ENCODE measurements around the gene SPATA7. TPM values are rescaled to one million over a fixed set of nuclear protein-coding genes. Genes with fewer than 3 reads are reported as not detected.

SPATA7 gene
- total and polyA plus RNA-seq, 2 experiments from 2014 or later, result 16.5 to 17.8 TPM

DNA sequence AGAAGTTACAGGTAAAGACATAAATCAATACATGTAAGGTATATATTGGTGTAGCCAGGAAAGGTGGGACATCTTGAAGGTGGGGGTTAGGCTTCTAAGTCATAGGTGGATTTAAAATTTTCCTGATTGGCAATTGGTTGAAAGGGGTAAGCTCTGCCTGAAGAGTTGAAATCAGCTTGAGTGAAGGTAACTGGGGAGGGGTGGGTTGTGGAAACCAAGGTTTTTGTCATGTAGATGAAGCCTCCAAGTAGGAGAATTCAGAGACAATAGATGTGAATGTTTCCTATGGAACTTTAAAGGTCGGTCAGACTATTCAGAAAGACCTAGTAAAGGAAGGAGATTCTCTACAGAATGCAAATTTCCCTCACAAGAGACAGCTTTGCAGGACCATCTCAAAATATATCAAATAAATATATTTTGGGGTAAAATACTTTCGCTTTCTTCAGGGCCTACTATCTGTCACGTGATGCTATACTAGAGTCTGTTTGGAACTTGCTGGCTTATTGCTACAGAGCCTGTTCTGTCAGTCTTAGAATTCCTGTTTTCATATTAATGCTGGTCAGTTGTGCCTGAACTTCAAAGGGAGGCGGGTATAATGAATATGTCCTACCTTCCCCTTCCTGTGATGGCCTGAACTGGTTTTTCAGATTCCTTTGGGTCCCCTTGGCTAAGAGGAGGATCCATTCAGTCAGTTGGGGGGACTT lies 20.6 kb upstream of the SPATA7 start:
- DNase-seq (ENCODE audit: low spot score) (peak; percentile 93), ATAC-seq (peak; percentile 95)
- Histone ChIP-seq H2AFZ (no peak overlapping the region), H3K9me2 (ENCODE audit: insufficient read depth) (no peaks in the 10 kb centered on the region; the same call in none of the 2 replicates), H3K4me2 (peak overlapping the region; percentile 64), H3K27ac (ENCODE audit: low read depth) (peak overlapping the region; percentile 88), H3K4me1 (ENCODE audit: insufficient read depth) (peaks cover 48% of the 10 kb centered on the region), H3K79me2 (replicated peaks; ENCODE audit: insufficient read depth) (no peaks in the 10 kb centered on the region), H3K27me3 (ENCODE audit: insufficient read depth) (no peaks in the 10 kb centered on the region), H3K36me3 (ENCODE audit: insufficient read depth) (no peaks in the 10 kb centered on the region), H3F3A (replicated peaks; ENCODE audit: low read depth) (no peaks in the 10 kb centered on the region), H4K20me1 (replicated peaks; ENCODE audit: insufficient read depth) (no peaks in the 10 kb centered on the region), H3K4me3 (peak overlapping the region; percentile 29)
- Mint-ChIP-seq H3K36me3 (ENCODE audit: low read depth) (no peaks in the 10 kb centered on the region), H3K4me1 (peaks cover 49% of the 10 kb centered on the region), H3K4me3 (peak overlapping the region; percentile 51), H3K27me3 (ENCODE audit: insufficient read depth, low read depth, poor library complexity) (peaks cover 4% of the 10 kb centered on the region), H3K27ac (peak overlapping the region; percentile 98), H3K9me3 (no peaks in the 10 kb centered on the region)
- TF ChIP-seq, protein P1, sequence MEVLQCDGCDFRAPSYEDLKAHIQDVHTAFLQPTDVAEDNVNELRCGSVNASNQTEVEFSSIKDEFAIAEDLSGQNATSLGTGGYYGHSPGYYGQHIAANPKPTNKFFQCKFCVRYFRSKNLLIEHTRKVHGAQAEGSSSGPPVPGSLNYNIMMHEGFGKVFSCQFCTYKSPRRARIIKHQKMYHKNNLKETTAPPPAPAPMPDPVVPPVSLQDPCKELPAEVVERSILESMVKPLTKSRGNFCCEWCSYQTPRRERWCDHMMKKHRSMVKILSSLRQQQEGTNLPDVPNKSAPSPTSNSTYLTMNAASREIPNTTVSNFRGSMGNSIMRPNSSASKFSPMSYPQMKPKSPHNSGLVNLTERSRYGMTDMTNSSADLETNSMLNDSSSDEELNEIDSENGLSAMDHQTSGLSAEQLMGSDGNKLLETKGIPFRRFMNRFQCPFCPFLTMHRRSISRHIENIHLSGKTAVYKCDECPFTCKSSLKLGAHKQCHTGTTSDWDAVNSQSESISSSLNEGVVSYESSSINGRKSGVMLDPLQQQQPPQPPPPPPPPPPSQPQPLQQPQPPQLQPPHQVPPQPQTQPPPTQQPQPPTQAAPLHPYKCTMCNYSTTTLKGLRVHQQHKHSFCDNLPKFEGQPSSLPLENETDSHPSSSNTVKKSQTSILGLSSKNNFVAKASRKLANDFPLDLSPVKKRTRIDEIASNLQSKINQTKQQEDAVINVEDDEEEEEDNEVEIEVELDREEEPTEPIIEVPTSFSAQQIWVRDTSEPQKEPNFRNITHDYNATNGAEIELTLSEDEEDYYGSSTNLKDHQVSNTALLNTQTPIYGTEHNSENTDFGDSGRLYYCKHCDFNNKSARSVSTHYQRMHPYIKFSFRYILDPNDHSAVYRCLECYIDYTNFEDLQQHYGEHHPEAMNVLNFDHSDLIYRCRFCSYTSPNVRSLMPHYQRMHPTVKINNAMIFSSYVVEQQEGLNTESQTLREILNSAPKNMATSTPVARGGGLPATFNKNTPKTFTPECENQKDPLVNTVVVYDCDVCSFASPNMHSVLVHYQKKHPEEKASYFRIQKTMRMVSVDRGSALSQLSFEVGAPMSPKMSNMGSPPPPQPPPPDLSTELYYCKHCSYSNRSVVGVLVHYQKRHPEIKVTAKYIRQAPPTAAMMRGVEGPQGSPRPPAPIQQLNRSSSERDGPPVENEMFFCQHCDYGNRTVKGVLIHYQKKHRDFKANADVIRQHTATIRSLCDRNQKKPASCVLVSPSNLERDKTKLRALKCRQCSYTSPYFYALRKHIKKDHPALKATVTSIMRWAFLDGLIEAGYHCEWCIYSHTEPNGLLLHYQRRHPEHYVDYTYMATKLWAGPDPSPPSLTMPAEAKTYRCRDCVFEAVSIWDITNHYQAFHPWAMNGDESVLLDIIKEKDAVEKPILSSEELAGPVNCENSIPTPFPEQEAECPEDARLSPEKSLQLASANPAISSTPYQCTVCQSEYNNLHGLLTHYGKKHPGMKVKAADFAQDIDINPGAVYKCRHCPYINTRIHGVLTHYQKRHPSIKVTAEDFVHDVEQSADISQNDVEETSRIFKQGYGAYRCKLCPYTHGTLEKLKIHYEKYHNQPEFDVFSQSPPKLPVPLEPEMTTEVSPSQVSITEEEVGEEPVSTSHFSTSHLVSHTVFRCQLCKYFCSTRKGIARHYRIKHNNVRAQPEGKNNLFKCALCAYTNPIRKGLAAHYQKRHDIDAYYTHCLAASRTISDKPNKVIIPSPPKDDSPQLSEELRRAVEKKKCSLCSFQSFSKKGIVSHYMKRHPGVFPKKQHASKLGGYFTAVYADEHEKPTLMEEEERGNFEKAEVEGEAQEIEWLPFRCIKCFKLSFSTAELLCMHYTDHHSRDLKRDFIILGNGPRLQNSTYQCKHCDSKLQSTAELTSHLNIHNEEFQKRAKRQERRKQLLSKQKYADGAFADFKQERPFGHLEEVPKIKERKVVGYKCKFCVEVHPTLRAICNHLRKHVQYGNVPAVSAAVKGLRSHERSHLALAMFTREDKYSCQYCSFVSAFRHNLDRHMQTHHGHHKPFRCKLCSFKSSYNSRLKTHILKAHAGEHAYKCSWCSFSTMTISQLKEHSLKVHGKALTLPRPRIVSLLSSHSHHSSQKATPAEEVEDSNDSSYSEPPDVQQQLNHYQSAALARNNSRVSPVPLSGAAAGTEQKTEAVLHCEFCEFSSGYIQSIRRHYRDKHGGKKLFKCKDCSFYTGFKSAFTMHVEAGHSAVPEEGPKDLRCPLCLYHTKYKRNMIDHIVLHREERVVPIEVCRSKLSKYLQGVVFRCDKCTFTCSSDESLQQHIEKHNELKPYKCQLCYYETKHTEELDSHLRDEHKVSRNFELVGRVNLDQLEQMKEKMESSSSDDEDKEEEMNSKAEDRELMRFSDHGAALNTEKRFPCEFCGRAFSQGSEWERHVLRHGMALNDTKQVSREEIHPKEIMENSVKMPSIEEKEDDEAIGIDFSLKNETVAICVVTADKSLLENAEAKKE (CRISPR knock-in tag; IDR thresholded peaks at IDR 0.05), result peak; percentile 97
- TF ChIP-seq NANOG (IDR thresholded peaks at IDR 0.05; ENCODE audit: borderline replicate concordance) (peak; percentile 87), POLR2AphosphoS5 (IDR thresholded peaks at IDR 0.05; ENCODE audit: low read depth) (no peak)

DNA sequence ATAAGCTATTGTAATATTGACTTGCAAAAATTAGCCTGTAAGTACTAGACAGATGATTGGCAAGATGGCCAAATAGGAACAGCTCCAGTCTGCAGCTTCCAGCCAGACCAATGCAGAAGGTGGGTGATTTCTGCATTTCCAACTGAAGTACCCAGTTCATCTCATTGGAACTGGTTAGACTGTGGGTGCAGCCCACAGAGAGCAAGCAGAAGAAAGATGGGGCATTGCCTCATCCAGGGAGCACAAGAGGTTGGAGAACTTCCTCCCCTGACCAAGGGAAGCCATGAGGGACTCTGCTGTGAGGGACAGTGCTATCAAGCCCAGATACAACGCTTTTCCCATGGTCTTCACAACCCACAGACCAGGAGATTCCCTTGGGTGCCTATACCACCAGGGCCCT lies 16.0 kb upstream of the SPATA7 start:
- H3K4me3 Mint-ChIP-seq, result no peak overlapping the region
- no peaks in the 10 kb centered on the region for H3K36me3 ChIP-seq (ENCODE audit: insufficient read depth)
- H3K4me2 ChIP-seq, result no peak overlapping the region
- H3K27me3 ChIP-seq (ENCODE audit: insufficient read depth), result no peaks in the 10 kb centered on the region
- H3K4me1 Mint-ChIP-seq, result peaks cover 22% of the 10 kb centered on the region
- H3K27ac ChIP-seq (ENCODE audit: low read depth), result no peak overlapping the region
- DNase-seq (ENCODE audit: low spot score) (no peak), ATAC-seq (no peak)
- H3K4me3 ChIP-seq, result no peak overlapping the region
- H3K36me3 Mint-ChIP-seq (ENCODE audit: low read depth), result no peaks in the 10 kb centered on the region
- peaks cover 13% of the 10 kb centered on the region for H3K27me3 Mint-ChIP-seq (ENCODE audit: insufficient read depth, low read depth, poor library complexity)
- no peak overlapping the region for H3K27ac Mint-ChIP-seq
- peaks cover 16% of the 10 kb centered on the region for H3K4me1 ChIP-seq (ENCODE audit: insufficient read depth)
- peaks cover 7% of the 10 kb centered on the region; the same call in 2 of the 3 replicates for H3K9me3 Mint-ChIP-seq
- H4K20me1 ChIP-seq (replicated peaks; ENCODE audit: insufficient read depth), result no peaks in the 10 kb centered on the region
- no peak overlapping the region for H2AFZ ChIP-seq
- H3K79me2 ChIP-seq (replicated peaks; ENCODE audit: insufficient read depth), result no peaks in the 10 kb centered on the region
- no peaks in the 10 kb centered on the region; the same call in none of the 2 replicates for H3K9me2 ChIP-seq (ENCODE audit: insufficient read depth)
- no peaks in the 10 kb centered on the region for H3F3A ChIP-seq (replicated peaks; ENCODE audit: low read depth)
- no peak for TF ChIP-seq ZNF331 (CRISPR knock-in tag; IDR thresholded peaks at IDR 0.05; ENCODE audit: low read depth)
- TF ChIP-seq, protein P1 (CRISPR knock-in tag; IDR thresholded peaks at IDR 0.05), result no peak
- no peak for TF ChIP-seq JUNB (IDR thresholded peaks at IDR 0.05; ENCODE audit: unreplicated experiment)

All from GM23338 (cell line).